Karpas-422 (cell line): ENCODE results near the gene SPAG6. TPM values are rescaled to one million over a fixed set of nuclear protein-coding genes. Genes with fewer than 3 reads are reported as not detected.

Experiments
- DNase-seq: peaks from one replicate; pipeline ENCODE4 v3.0.0-alpha.2; 2015
- H2AFZ ChIP-seq: fragments of 200-600 bp; sonication (generic); 2 replicates; pipeline ENCODE4 v1.6.1; 2014; ENCODE audit warnings: antibody characterized with exemption, low read length, mixed read lengths
- H3K27ac ChIP-seq: fragments of 200-600 bp; sonication (generic); 2 replicates; pipeline ENCODE4 v1.5.1; 2014; ENCODE audit warnings: mild to moderate bottlenecking, low read length, moderate library complexity
- H3K27me3 ChIP-seq: fragments of 200-600 bp; sonication (generic); 2 replicates; pipeline ENCODE4 v1.6.1; 2014; ENCODE audit warnings: low read length, mixed read lengths
- H3K36me3 ChIP-seq: fragments of 200-600 bp; sonication (generic); 2 replicates; pipeline ENCODE4 v1.6.1; 2014; ENCODE audit warnings: low read length, mixed read lengths; ENCODE audit not compliant: insufficient read depth
- H3K4me1 ChIP-seq: fragments of 200-600 bp; sonication (generic); 2 replicates; pipeline ENCODE4 v1.6.1; 2014; ENCODE audit warnings: mild to moderate bottlenecking, low read length, mixed read lengths
- H3K4me2 ChIP-seq: fragments of 200-600 bp; sonication (generic); 2 replicates; pipeline ENCODE4 v1.6.1; 2014; ENCODE audit warnings: low read length, low read depth, mild to moderate bottlenecking; ENCODE audit not compliant: poor library complexity, severe bottlenecking
- H3K4me3 ChIP-seq: fragments of 200-600 bp; sonication (generic); 2 replicates; pipeline ENCODE4 v1.5.1; 2014; ENCODE audit warnings: mild to moderate bottlenecking, antibody characterized with exemption, low read length, mixed read lengths
- H3K79me2 ChIP-seq: fragments of 200-600 bp; sonication (generic); 2 replicates; pipeline ENCODE4 v1.6.1; 2014; ENCODE audit warnings: mild to moderate bottlenecking, low read length, mixed read lengths
- H3K9ac ChIP-seq: fragments of 200-600 bp; sonication (generic); 2 replicates; pipeline ENCODE4 v1.6.0; 2014; ENCODE audit warnings: low read length
- H3K9me2 ChIP-seq: fragments of 200-600 bp; sonication (generic), shearing (Covaris generic); replicated peaks from 2 replicates; pipeline ENCODE4 v1.6.0; 2014; ENCODE audit warnings: mild to moderate bottlenecking, low read length, moderate library complexity; ENCODE audit not compliant: insufficient read depth
- H3K9me3 ChIP-seq: fragments of 300-700, 200-600 bp; sonication (generic); 2 replicates; pipeline ENCODE4 v1.6.1; 2014; ENCODE audit warnings: low read length, mixed read lengths
- H4K20me1 ChIP-seq: fragments of 200-600 bp; sonication (generic); 2 replicates; pipeline ENCODE4 v1.6.1; 2014; ENCODE audit warnings: mild to moderate bottlenecking, antibody characterized with exemption, low read length, low read depth; ENCODE audit not compliant: insufficient read depth
- total RNA-seq: library from RNA; depleted of rRNA; stranded (reverse); fragments of >200 nt; shearing (Covaris generic); gene quantifications from 2 replicates; pipeline ENCODE4 v1.2.3, GENCODE V29; 2014; ENCODE audit warnings: low replicate concordance

The SPAG6 gene
- total RNA-seq, 1 experiment from 2014 or later, result not detected

GRCh38 chr10:22453320-22453719 lies 108.0 kb downstream of the SPAG6 start:
- no peak overlapping the region for H3K4me2 ChIP-seq
- no peaks in the 10 kb centered on the region for H3K9me3 ChIP-seq
- no peaks in the 10 kb centered on the region for H3K79me2 ChIP-seq
- H3K27me3 ChIP-seq, result no peaks in the 10 kb centered on the region
- no peak for DNase-seq
- no peaks in the 10 kb centered on the region for H3K36me3 ChIP-seq
- H2AFZ ChIP-seq, result no peak overlapping the region
- H3K9ac ChIP-seq, result no peak overlapping the region
- H3K9me2 ChIP-seq, result no peaks in the 10 kb centered on the region
- no peaks in the 10 kb centered on the region for H4K20me1 ChIP-seq
- H3K27ac ChIP-seq, result no peak overlapping the region
- H3K4me1 ChIP-seq, result no peaks in the 10 kb centered on the region
- no peak overlapping the region for H3K4me3 ChIP-seq

- Histone ChIP-seq H3K79me2 (no peaks in the 10 kb centered on the region), H3K4me2 (no peak overlapping the region), H3K9me3 (no peaks in the 10 kb centered on the region), H3K4me3 (no peak overlapping the region), H3K36me3 (no peaks in the 10 kb centered on the region), H3K9ac (no peak overlapping the region), H4K20me1 (no peaks in the 10 kb centered on the region), H3K4me1 (no peaks in the 10 kb centered on the region), H2AFZ (no peak overlapping the region), H3K27me3 (no peaks in the 10 kb centered on the region), H3K27ac (no peak overlapping the region), H3K9me2 (no peaks in the 10 kb centered on the region)
- no peak for DNase-seq
Measured at GRCh38 chr10:22453948-22454591, 108.8 kb downstream of the SPAG6 start.

GRCh38 chr10:22454634-22455033 lies 109.3 kb downstream of the SPAG6 start:
- Histone ChIP-seq H3K27ac (no peak overlapping the region), H3K4me3 (no peak overlapping the region), H3K4me1 (no peaks in the 10 kb centered on the region)

GRCh38 chr10:22455068-22455857 lies 110.0 kb downstream of the SPAG6 start:
- no peaks in the 10 kb centered on the region for H3K9me2 ChIP-seq
- H2AFZ ChIP-seq, result no peak overlapping the region
- H3K9me3 ChIP-seq, result no peaks in the 10 kb centered on the region
- H4K20me1 ChIP-seq, result no peaks in the 10 kb centered on the region
- H3K27ac ChIP-seq, result no peak overlapping the region
- H3K27me3 ChIP-seq, result no peaks in the 10 kb centered on the region
- H3K4me3 ChIP-seq, result no peak overlapping the region
- no peaks in the 10 kb centered on the region for H3K79me2 ChIP-seq
- H3K36me3 ChIP-seq, result no peaks in the 10 kb centered on the region
- no peak for DNase-seq
- H3K4me1 ChIP-seq, result no peaks in the 10 kb centered on the region
- no peak overlapping the region for H3K4me2 ChIP-seq
- H3K9ac ChIP-seq, result no peak overlapping the region

More at GRCh38 chr10:22454634-22455033, 109.3 kb downstream of the SPAG6 start:
- DNase-seq, result no peak
- H3K4me2 ChIP-seq, result no peak overlapping the region
- H3K79me2 ChIP-seq, result no peaks in the 10 kb centered on the region
- H3K36me3 ChIP-seq, result no peaks in the 10 kb centered on the region
- H3K27me3 ChIP-seq, result no peaks in the 10 kb centered on the region
- H2AFZ ChIP-seq, result no peak overlapping the region
- no peak overlapping the region for H3K9ac ChIP-seq
- no peaks in the 10 kb centered on the region for H3K9me3 ChIP-seq
- no peaks in the 10 kb centered on the region for H3K9me2 ChIP-seq
- no peaks in the 10 kb centered on the region for H4K20me1 ChIP-seq

- Histone ChIP-seq H3K9me2 (no peaks in the 10 kb centered on the region), H3K27me3 (no peaks in the 10 kb centered on the region), H3K4me2 (no peak overlapping the region), H4K20me1 (no peaks in the 10 kb centered on the region), H3K9ac (no peak overlapping the region), H3K27ac (no peak overlapping the region), H3K36me3 (no peaks in the 10 kb centered on the region), H3K79me2 (no peaks in the 10 kb centered on the region), H3K9me3 (no peaks in the 10 kb centered on the region), H3K4me1 (no peaks in the 10 kb centered on the region), H2AFZ (no peak overlapping the region), H3K4me3 (no peak overlapping the region)
- DNase-seq, result no peak
Measured at GRCh38 chr10:22456486-22456885, 111.2 kb downstream of the SPAG6 start.

GRCh38 chr10:22458272-22459038 lies 113.2 kb downstream of the SPAG6 start:
- no peak for DNase-seq
- no peak overlapping the region for H3K27ac ChIP-seq

GRCh38 chr10:22459496-22459895 lies 114.2 kb downstream of the SPAG6 start:
- H3K27ac ChIP-seq, result no peak overlapping the region
- H3K4me1 ChIP-seq, result peaks cover 11% of the 10 kb centered on the region
- no peaks in the 10 kb centered on the region for H3K9me2 ChIP-seq
- no peaks in the 10 kb centered on the region for H3K27me3 ChIP-seq
- DNase-seq, result no peak
- no peak overlapping the region for H3K9ac ChIP-seq
- H3K36me3 ChIP-seq, result no peaks in the 10 kb centered on the region
- H3K79me2 ChIP-seq, result no peaks in the 10 kb centered on the region
- no peak overlapping the region for H3K4me2 ChIP-seq
- no peak overlapping the region for H2AFZ ChIP-seq
- H3K9me3 ChIP-seq, result no peaks in the 10 kb centered on the region
- H4K20me1 ChIP-seq, result no peaks in the 10 kb centered on the region
- H3K4me3 ChIP-seq, result no peak overlapping the region

More at GRCh38 chr10:22458272-22459038, 113.2 kb downstream of the SPAG6 start:
- H3K36me3 ChIP-seq, result no peaks in the 10 kb centered on the region
- no peak overlapping the region for H3K4me2 ChIP-seq
- no peak overlapping the region for H2AFZ ChIP-seq
- H3K4me1 ChIP-seq, result peaks cover under 1% of the 10 kb centered on the region
- H3K9me2 ChIP-seq, result no peaks in the 10 kb centered on the region
- no peak overlapping the region for H3K4me3 ChIP-seq
- no peaks in the 10 kb centered on the region for H3K9me3 ChIP-seq
- no peaks in the 10 kb centered on the region for H4K20me1 ChIP-seq
- no peaks in the 10 kb centered on the region for H3K79me2 ChIP-seq
- H3K9ac ChIP-seq, result no peak overlapping the region
- H3K27me3 ChIP-seq, result no peaks in the 10 kb centered on the region

GRCh38 chr10:22460101-22460500 lies 114.8 kb downstream of the SPAG6 start:
- H3K9ac ChIP-seq, result no peak overlapping the region
- H3K4me3 ChIP-seq, result no peak overlapping the region
- H2AFZ ChIP-seq, result no peak overlapping the region
- H3K9me2 ChIP-seq, result no peaks in the 10 kb centered on the region
- H3K36me3 ChIP-seq, result no peaks in the 10 kb centered on the region
- H3K27ac ChIP-seq, result no peak overlapping the region
- DNase-seq, result no peak
- no peaks in the 10 kb centered on the region for H3K79me2 ChIP-seq
- H4K20me1 ChIP-seq, result no peaks in the 10 kb centered on the region
- no peaks in the 10 kb centered on the region for H3K9me3 ChIP-seq
- no peaks in the 10 kb centered on the region for H3K27me3 ChIP-seq
- no peak overlapping the region for H3K4me2 ChIP-seq
- peaks cover 17% of the 10 kb centered on the region for H3K4me1 ChIP-seq
